GM18498 (cell line): Measurements from ENCODE around the gene TRIO.
A peak's percentile ranks its signal among the peaks of the same experiment; 100 is the strongest.

Experiments used
- ATAC-seq: cut with Tn5 transposase; IDR thresholded peaks from one replicate; pipeline ENCODE4 v1.9.1; 2021; ENCODE audit warnings: mild to moderate bottlenecking, moderate library complexity; ENCODE audit not compliant: unreplicated experiment

The TRIO gene

DNA sequence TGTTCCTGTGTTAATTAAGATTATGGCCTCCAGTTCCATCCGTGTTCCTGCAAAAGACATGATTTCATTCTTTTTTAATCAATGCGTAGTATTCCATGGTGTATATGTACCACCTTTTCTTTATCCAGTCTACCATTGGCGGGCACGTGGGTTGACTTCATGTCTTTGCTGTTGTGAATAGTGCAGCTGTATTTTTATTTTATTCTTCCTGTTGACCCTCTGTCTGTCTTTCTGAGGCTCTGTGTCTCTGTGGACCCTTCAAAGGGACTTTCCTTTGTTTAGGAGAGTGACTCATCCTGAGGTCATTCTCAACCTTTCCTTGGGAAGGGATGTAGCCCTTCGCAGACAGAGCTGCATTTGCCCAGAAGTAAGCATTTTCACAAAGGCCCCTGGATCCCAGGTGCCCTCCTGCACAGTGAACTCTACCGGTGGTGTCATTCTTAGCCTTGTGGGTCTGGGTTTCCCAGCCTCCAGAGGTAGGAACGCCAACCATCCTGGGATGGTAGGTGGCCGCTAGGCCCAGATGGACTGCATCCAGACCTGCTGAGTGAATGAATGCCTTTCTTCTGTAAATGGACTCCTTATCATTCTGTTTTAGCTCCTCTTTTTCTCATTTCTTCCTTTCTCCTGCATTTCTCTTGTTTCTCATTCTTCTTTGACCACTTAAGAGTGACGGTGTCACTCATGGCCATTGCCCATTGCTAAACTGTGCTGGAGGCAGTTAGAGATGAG lies 22.4 kb downstream of the TRIO start:
- no peak for ATAC-seq

- no peak for ATAC-seq
Observed at GRCh38 chr5:14166437-14166836, 23.3 kb downstream of the TRIO start.

DNA sequence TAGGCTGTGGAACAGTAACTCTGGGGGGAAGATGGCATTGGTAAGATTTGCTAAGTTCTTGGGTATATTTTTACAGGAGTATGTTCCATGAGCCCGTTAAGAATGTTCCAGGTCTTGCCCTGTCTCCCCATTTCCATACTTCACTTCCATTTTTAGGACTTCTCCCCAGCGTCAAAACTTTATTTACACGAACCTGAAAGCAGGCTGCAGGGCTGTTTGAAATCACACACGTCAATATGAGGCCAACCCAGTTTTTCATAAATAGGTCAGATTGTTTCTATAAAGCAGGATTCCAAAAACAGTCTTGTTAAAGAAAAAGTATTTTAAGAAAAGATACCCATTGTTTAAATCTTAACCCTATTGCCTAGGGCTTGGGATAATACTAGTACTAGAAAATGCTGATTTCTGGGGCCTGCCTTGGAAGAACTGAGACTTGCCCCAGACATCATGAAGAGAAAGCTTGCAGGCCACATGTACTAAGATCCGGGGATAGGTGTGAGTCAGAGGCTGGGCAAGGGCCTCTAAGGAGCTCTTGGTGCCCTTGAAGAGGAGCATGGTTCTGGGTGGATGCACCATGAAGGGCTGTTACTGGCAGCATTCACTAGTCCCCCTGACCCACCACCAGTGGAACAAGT lies 24.2 kb downstream of the TRIO start:
- ATAC-seq: peak; percentile 44

DNA sequence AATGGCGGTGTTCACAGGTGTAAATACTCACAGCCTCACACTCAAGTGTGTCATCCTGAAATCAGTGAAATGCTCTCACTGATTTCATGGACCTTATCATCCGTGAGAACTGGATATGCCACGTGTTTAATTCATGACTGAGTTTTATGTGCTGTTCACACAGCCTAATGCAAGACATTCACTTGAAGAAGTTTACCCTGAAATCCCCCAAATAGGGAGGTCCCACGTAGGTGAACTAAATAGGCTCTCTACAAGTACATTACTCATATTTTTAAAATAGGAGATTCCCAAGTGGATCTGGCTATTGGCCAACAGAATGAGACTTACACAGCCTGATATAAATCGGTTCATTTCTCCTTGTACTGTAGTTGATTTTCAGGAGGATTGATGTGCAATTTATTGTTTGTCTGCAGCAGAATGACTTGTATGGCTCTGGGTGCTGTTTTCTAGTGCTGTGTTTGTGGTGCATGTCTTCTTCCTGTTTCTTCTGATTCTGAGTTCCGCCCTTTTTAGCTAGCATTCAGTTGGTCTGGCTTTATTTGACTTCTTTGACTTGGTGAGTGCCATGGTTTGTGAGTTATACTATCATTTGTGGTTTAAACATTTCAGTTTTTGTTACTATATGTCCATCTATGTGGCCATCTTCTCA lies 25.1 kb downstream of the TRIO start:
- ATAC-seq: peak; percentile 53

DNA sequence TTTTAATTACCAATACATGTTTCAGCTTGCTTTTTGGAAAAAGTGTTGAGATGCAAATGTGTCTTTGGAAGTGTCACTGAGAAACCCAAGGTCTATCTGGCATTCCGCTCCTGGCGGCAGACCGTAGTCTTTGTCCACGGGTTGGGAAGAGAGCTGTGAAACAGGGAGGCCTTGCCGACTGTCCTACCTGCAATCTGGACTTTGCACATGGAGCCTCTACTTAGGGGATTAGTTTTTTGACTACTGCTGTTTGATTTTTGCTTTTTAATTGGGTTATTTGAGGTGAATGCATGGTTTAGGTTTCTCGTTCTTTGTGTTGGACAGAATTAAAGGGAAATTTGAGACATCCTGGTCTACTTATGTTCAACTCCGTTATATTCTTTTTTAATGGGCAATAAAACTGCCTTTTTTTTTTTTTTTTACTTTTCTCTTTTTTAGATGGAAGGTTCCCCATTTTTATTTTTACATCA lies 25.7 kb downstream of the TRIO start:
- peak; percentile 14 for ATAC-seq

DNA sequence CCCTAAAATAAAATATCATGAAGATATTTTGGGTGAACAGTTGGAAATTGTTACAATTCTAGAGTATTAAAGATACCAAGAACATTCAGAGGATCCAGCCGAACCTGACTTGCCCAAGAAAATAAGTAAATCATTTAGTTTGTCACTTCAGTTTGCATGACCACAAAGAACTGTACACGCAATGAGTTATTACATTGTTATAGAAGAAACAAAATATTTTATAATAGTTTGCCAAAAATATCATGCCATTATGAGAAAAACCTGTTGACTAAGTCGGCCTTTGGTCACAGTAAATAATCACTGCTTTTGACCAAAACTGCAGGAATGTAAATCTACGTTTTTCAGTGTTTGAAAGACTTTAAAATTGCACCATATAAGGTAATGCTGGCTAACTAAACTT lies 27.9 kb downstream of the TRIO start:
- ATAC-seq: no peak

DNA sequence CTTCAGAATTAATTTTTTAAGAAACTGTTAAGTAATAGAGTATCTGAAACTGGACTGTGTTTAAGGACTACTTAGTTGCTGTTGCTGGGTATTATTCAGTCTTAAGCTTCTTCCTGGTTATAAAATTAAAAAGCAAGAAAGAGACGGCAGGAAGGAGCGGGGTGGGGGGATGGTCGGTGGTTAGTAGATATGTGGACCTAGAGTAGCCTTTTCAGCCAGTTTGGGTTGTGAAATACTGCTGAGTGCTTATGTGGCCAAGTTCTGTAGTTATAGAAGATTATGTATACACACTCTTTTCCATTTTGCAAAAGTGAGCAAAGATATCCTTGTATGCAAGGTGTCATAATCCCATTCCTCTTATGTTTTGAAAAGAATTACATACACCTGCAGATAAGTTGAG lies 28.5 kb downstream of the TRIO start:
- peak; percentile 16 for ATAC-seq

DNA sequence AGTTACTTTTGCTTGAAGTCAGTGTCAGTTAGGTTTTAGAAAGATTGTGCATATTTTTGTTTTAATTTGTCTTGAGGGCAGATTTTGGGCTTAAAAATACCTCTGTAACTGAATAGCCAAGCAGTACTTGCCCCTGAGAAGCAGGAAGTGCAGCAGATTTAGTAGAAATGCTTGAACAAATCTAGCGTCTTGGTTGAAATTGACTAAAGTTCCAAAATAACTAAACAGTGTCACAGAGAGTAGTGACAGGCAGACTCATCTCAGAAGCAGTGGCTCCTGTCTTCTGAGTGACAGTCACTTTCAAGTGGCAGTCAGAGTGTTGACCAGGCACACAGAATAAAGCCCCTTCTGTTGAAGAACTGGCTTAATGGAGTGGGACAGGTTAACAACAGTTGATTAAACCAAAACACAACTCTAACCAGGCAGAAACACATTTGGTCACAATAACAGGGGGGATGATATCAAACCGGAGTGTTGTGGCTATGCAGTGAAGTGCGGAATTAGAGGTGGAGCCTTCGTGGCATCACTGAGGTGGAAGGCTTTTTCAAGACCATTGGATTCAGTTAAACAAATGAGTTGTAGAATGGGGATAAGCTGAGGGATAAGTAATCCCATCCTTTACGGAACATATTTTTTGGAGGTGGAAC lies 29.1 kb downstream of the TRIO start:
- ATAC-seq: peak; percentile 51

DNA sequence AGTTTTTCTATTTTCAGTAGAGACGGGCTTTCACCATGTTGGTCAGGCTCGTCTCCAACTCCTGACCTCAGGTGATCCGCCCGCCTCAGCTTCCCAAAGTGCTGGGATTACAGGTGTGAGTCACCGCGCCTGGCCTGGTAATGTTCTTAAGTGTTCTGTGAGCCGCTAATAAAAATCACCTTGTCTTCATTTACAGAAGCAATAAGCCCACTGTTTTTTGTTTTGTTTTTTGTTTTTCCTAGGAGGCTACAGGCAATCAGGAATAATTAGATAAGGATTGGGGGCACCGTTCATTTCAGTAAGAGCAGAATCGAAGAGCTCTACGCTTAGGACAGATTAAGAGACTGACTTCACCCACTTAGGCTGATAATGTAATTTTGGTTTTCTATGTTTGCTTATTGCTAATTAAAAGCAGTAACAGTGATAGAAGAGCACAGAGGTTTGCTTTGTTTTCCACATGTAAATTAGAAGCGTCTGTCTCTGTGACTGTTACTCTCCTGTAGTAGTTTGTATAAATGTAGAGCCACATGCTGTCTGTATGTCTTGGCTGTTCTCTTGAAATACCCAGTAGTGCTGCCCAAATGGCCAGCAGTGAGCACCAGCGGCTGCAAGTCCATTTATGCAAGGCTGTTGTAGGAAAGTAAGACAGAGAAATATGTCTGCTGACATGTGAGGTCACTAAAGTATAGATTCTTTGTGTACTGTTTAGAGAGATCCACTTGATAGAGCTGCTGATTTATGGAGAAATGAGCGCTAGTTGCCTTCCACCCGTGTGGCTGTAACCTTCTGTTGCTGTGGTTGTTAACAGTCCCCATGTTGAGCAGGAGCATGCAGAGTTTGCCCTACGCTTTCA lies 30.5 kb downstream of the TRIO start:
- ATAC-seq: no peak

DNA sequence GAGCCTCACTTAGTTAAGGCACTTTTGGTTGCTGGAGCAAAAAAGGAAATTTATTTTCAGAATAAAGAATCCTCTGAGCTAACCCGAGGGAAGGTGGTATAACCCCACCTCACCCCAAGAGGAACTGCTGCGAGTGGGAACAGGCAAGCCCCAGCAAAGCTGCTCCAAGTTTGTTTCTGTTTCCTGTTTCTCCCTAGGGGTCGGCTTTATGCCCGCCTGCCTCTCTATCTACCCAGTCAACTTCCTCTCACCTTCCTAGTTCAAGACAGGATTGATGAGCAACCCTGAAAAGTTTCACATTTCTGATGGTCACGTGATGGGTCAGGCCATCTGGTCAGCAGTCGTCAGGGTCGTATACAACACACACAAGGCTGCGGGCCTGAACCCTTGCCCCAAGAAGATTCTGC lies 31.1 kb downstream of the TRIO start:
- ATAC-seq: no peak

- ATAC-seq: no peak
Observed at GRCh38 chr5:14175381-14175780, 32.2 kb downstream of the TRIO start.

DNA sequence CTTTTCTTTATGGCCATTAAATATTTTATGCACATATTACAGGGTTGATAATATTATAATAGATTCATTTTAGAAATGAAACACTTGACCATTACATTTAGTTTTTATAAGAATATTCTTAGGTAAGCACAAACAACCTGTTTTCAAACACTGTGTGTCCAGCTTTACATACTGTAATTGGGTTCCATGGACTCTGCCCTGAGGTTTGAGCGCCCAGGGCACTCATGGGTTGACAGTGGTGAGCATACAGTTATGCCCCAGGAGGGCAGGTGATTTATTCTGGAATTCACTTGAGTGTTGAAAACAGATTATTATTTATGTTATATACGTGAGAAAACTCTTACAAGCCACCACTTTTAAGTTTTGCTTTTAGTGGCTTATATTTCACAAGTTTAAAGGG lies 33.7 kb downstream of the TRIO start:
- no peak for ATAC-seq

- no peak for ATAC-seq
Observed at GRCh38 chr5:14177634-14178033, 34.5 kb downstream of the TRIO start.

DNA sequence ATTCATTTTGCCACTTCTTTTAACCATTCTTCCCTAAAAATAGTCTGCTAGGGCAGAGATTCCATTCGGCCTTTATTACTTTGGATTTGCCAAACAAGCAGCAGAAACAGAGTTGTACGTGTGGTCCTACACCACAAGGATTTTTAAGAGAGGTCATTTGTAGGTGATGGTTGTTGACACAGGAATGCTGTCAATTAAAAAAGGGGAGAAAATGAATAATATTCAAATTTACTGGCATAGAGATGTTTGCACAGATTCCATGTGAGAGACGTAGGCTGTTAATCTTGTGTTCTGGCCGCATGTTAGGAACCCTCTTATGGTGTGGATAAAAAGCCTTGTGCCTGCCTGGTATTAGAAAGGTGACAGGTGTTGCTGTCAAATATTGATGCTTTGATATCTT lies 34.9 kb downstream of the TRIO start:
- ATAC-seq: no peak

DNA sequence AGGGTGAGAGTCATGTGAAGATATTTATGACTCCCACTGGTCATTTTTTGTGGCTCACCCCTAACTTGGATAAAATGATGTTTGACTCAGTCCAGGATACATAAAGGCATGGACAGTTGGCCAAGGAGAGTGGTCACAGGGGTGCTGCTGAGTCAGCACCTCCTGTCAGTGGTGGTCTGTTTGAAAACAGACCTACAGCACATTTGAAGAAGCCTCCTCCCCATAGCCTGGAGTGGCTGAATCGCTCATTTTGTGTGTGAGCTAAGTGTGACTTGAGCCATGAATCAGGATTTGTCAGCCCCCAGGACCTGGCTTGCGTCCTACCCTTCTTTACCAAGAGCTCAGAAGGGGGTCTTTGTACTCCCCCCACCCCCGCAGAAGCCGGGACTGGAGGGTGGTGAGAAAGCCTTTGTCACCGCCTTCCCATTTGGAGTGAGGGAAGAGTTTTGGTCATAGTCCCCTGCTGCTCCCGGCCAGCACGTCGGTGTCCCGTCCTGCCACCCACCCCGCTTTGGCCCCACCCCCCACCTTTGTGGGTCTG lies 35.6 kb downstream of the TRIO start:
- ATAC-seq: no peak

GRCh38 chr5:14179446-14179845 lies 36.3 kb downstream of the TRIO start:
- ATAC-seq: no peak

GRCh38 chr5:14180437-14180836 lies 37.3 kb downstream of the TRIO start:
- ATAC-seq: no peak

GRCh38 chr5:14181299-14181968 lies 38.3 kb downstream of the TRIO start:
- no peak for ATAC-seq

DNA sequence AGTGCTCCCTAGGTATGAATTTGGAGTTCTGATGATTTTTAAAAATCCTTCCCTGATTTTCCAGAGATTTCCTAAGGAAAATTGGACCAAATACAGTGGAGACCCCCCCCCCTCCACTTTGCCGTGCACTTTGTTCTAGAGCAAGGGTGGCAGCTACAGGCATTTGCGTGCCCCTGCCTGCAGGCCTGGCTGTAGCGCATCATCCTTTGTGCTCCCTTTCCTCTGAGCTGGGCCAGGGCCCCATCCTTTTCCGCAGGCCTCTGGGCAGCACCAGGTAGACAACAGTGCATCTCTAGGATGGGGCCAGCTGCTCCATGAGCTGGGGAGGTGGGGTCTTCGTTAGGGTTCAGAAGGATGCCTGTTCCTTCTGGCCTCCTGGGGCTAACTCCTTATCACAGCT lies 39.6 kb downstream of the TRIO start:
- ATAC-seq: no peak
